ENCODE results near the gene AMPH.

AMPH gene

GRCh38 chr7:38630720-38631673, at the start of gene AMPH:
AMPH (minus strand) TSS chr7:38631373; CDS start chr7:38631351, 22 bp downstream.
- Mint-ChIP-seq H3K9me3 (no peaks in the 10 kb centered on the region), H3K4me3 (peak within 1 kb of the TSS; percentile 38), H3K4me1 (no peaks in the 10 kb centered on the region), H3K27ac (ENCODE audit: low read depth) (no peak within 1 kb of the TSS), H3K27me3 (peaks cover 81% of the 10 kb centered on the region), H3K36me3 (ENCODE audit: insufficient read depth) (no peaks in the 10 kb centered on the region)
- DNase-seq (ENCODE audit: low spot score in 2 of 2) (no peak), ATAC-seq (replicated peaks; ENCODE audit: extremely low read depth, poor library complexity, severe bottlenecking) (no peak)

GRCh38 chr7:38679419-38679818, 48.2 kb upstream of the AMPH start:
- H3K27me3 Mint-ChIP-seq: peaks cover 41% of the 10 kb centered on the region
- ATAC-seq (replicated peaks; ENCODE audit: extremely low read depth, poor library complexity, severe bottlenecking) (no peak), DNase-seq (ENCODE audit: low spot score in 2 of 2) (no peak)
- no peaks in the 10 kb centered on the region for H3K36me3 Mint-ChIP-seq (ENCODE audit: insufficient read depth)
- no peak overlapping the region for H3K4me3 Mint-ChIP-seq
- H3K4me1 Mint-ChIP-seq: no peaks in the 10 kb centered on the region
- no peak overlapping the region for H3K27ac Mint-ChIP-seq (ENCODE audit: low read depth)
- no peaks in the 10 kb centered on the region for H3K9me3 Mint-ChIP-seq

- DNase-seq (ENCODE audit: low spot score in 2 of 2) (no peak), ATAC-seq (replicated peaks; ENCODE audit: extremely low read depth, poor library complexity, severe bottlenecking) (no peak)
- Mint-ChIP-seq H3K4me1 (no peaks in the 10 kb centered on the region), H3K9me3 (no peaks in the 10 kb centered on the region), H3K27ac (ENCODE audit: low read depth) (no peak overlapping the region), H3K27me3 (peaks cover 35% of the 10 kb centered on the region), H3K4me3 (no peak overlapping the region), H3K36me3 (ENCODE audit: insufficient read depth) (no peaks in the 10 kb centered on the region)
Observed at GRCh38 chr7:38678698-38679054, 47.5 kb upstream of the AMPH start.

- ATAC-seq (replicated peaks; ENCODE audit: extremely low read depth, poor library complexity, severe bottlenecking): no peak
- Mint-ChIP-seq H3K27me3 (peaks cover 29% of the 10 kb centered on the region), H3K9me3 (no peaks in the 10 kb centered on the region), H3K4me1 (no peaks in the 10 kb centered on the region), H3K36me3 (ENCODE audit: insufficient read depth) (no peaks in the 10 kb centered on the region), H3K4me3 (no peak overlapping the region), H3K27ac (ENCODE audit: low read depth) (no peak overlapping the region)
- no peak for DNase-seq (ENCODE audit: low spot score in 2 of 2)
Observed at GRCh38 chr7:38677981-38678697, 47.0 kb upstream of the AMPH start.

- Mint-ChIP-seq H3K27ac (ENCODE audit: low read depth) (no peak overlapping the region), H3K4me1 (no peaks in the 10 kb centered on the region), H3K27me3 (peaks cover 27% of the 10 kb centered on the region), H3K4me3 (no peak overlapping the region), H3K36me3 (ENCODE audit: insufficient read depth) (no peaks in the 10 kb centered on the region), H3K9me3 (no peaks in the 10 kb centered on the region)
- ATAC-seq (replicated peaks; ENCODE audit: extremely low read depth, poor library complexity, severe bottlenecking) (no peak), DNase-seq (ENCODE audit: low spot score in 2 of 2) (no peak)
Observed at GRCh38 chr7:38675494-38676106, 44.4 kb upstream of the AMPH start.

GRCh38 chr7:38674513-38674912, 43.3 kb upstream of the AMPH start:
- Mint-ChIP-seq H3K4me1 (no peaks in the 10 kb centered on the region), H3K9me3 (no peaks in the 10 kb centered on the region), H3K4me3 (no peak overlapping the region), H3K27ac (ENCODE audit: low read depth) (no peak overlapping the region), H3K36me3 (ENCODE audit: insufficient read depth) (no peaks in the 10 kb centered on the region), H3K27me3 (peaks cover 27% of the 10 kb centered on the region)
- no peak for DNase-seq (ENCODE audit: low spot score in 2 of 2)
- no peak for ATAC-seq (replicated peaks; ENCODE audit: extremely low read depth, poor library complexity, severe bottlenecking)

GRCh38 chr7:38673795-38674194, 42.6 kb upstream of the AMPH start:
- ATAC-seq (replicated peaks; ENCODE audit: extremely low read depth, poor library complexity, severe bottlenecking) (no peak), DNase-seq (ENCODE audit: low spot score in 2 of 2) (no peak)
- H3K4me3 Mint-ChIP-seq: no peak overlapping the region
- H3K9me3 Mint-ChIP-seq: no peaks in the 10 kb centered on the region
- no peaks in the 10 kb centered on the region for H3K4me1 Mint-ChIP-seq
- no peak overlapping the region for H3K27ac Mint-ChIP-seq (ENCODE audit: low read depth)
- peaks cover 34% of the 10 kb centered on the region for H3K27me3 Mint-ChIP-seq
- no peaks in the 10 kb centered on the region for H3K36me3 Mint-ChIP-seq (ENCODE audit: insufficient read depth)

- Mint-ChIP-seq H3K27ac (ENCODE audit: low read depth) (no peak overlapping the region), H3K4me3 (no peak overlapping the region), H3K4me1 (no peaks in the 10 kb centered on the region), H3K9me3 (no peaks in the 10 kb centered on the region), H3K36me3 (ENCODE audit: insufficient read depth) (no peaks in the 10 kb centered on the region), H3K27me3 (peaks cover 41% of the 10 kb centered on the region)
- no peak for ATAC-seq (replicated peaks; ENCODE audit: extremely low read depth, poor library complexity, severe bottlenecking)
- no peak for DNase-seq (ENCODE audit: low spot score in 2 of 2)
Observed at GRCh38 chr7:38671911-38672905, 41.0 kb upstream of the AMPH start.

- Mint-ChIP-seq H3K4me1 (no peaks in the 10 kb centered on the region), H3K27me3 (peaks cover 41% of the 10 kb centered on the region), H3K36me3 (ENCODE audit: insufficient read depth) (no peaks in the 10 kb centered on the region), H3K9me3 (no peaks in the 10 kb centered on the region), H3K27ac (ENCODE audit: low read depth) (no peak overlapping the region), H3K4me3 (no peak overlapping the region)
- ATAC-seq (replicated peaks; ENCODE audit: extremely low read depth, poor library complexity, severe bottlenecking): no peak
- DNase-seq (ENCODE audit: low spot score in 2 of 2): no peak
Observed at GRCh38 chr7:38669965-38670520, 38.9 kb upstream of the AMPH start.

- DNase-seq (ENCODE audit: low spot score in 2 of 2) (no peak), ATAC-seq (replicated peaks; ENCODE audit: extremely low read depth, poor library complexity, severe bottlenecking) (no peak)
- no peak overlapping the region for H3K27ac Mint-ChIP-seq (ENCODE audit: low read depth)
- H3K9me3 Mint-ChIP-seq: no peaks in the 10 kb centered on the region
- no peaks in the 10 kb centered on the region for H3K36me3 Mint-ChIP-seq (ENCODE audit: insufficient read depth)
- no peak overlapping the region for H3K4me3 Mint-ChIP-seq
- H3K4me1 Mint-ChIP-seq: no peaks in the 10 kb centered on the region
- peaks cover 64% of the 10 kb centered on the region for H3K27me3 Mint-ChIP-seq
Observed at GRCh38 chr7:38664972-38665371, 33.8 kb upstream of the AMPH start.

GRCh38 chr7:38660427-38661099, 29.4 kb upstream of the AMPH start:
- peaks cover 75% of the 10 kb centered on the region for H3K27me3 Mint-ChIP-seq
- H3K9me3 Mint-ChIP-seq: no peaks in the 10 kb centered on the region
- no peak overlapping the region for H3K4me3 Mint-ChIP-seq
- H3K4me1 Mint-ChIP-seq: no peaks in the 10 kb centered on the region
- no peak for ATAC-seq (replicated peaks; ENCODE audit: extremely low read depth, poor library complexity, severe bottlenecking)
- no peak for DNase-seq (ENCODE audit: low spot score in 2 of 2)
- H3K36me3 Mint-ChIP-seq (ENCODE audit: insufficient read depth): no peaks in the 10 kb centered on the region
- no peak overlapping the region for H3K27ac Mint-ChIP-seq (ENCODE audit: low read depth)

All from central memory CD8-positive, alpha-beta T cell (primary cell).